ENCODE measurements around the gene APEH.

Gene APEH

DNA sequence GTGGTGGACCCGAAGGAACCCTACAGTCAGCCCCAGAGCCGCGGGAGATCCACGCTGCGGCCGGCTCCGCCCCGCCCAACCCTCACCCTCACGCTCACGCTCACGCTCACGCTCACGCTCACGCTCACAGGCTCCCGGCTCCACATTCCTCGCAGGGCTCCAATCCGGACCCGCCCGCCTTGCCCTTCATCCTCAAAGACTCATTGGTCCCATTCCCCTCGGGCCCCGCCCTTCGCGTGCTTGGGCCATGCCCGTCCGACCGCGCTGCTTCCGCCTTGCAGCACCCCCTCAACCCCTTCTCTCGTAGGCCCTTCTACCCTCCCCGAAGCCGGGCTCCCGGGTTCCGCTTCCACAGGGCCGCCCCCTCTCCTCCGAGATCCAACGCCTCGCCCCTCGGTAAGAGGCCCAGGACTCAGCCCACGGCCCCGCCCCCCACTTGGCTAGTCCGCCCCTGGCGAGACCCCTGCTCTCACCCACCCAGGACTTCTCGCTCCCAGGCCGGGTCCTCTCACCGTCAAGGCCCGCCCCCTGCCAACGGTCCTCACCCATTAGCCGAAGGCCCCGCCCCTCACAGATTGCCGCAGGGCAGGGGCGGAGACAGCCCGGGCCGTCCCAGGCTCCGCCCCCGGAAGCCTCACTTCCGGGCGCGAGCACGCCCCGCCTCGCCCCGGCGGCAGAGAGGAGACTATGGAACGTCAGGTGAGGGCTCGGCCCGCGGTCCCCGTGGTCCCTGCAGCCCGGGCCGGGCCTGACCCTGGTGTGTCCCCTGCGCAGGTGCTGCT, at the start of gene APEH:
TSS of gene APEH (plus strand) at position 637 of the 782 bp plus-strand sequence. CDS start at position 688, 51 bp downstream.
- DNase-seq (ENCODE audit: low spot score), result peak; percentile 99

DNA sequence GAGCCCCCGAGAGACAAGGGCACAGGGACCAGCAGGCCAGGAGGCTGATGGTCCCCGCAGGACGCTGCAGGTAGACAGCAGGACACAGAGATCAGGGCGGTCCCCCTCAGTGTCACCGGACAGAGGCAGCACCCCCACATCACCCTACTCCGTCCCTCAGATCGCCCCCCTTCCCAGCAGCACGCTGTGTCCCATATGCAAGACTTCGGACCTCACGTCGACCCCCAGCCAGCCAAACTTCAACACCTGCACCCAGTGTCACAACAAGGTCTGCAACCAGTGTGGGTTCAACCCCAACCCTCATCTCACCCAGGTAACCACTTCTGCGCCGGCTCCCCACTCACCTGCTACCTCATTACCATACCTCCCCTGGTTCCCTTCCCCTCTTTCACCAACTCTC, 49.1 kb upstream of the APEH start:
- DNase-seq (ENCODE audit: low spot score), result no peak

DNA sequence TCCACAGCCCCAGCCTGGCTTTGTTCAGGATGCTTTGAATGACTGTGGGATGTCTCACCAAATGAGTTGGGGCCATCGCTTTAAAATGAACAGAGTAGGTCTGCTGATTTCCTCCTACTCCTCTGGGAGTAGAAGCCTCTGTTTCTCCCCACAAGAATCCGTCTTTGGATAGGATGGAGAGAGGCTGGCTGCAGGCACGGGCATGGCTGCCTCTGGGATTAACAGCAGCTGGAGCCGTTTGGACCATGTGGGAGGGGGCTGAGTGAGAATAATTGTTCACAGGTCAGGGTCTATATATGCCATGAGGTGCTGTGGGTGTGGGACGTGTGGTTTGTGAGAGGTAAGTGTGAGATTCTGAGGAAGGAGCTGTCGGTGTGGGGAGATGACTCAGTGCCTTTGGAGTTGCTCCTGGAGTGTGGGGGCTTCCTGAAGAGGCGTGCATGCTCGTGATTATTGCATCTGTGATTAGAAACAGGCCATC, 48.0 kb upstream of the APEH start:
- peak; percentile 15 for DNase-seq (ENCODE audit: low spot score)

DNA sequence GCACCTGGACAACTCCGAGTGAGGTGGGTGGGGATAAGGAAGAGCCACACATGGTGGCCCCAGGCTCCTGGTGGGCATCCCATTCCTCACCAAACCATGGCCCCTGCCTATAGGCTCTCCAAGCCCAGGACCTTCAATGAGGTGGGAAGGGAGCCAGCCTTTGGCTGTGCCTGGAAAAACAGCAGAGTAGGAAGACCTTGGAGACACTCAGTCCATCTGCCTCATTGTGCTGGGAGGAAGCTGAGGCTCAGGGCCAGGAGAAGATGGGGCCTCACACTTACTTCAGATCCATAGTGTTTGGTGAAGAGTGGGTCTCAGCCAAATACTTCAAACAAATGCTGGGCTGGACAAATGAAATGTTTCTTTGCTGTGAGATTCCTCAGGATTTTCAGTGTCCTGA, 47.4 kb upstream of the APEH start:
- DNase-seq (ENCODE audit: low spot score), result no peak

DNA sequence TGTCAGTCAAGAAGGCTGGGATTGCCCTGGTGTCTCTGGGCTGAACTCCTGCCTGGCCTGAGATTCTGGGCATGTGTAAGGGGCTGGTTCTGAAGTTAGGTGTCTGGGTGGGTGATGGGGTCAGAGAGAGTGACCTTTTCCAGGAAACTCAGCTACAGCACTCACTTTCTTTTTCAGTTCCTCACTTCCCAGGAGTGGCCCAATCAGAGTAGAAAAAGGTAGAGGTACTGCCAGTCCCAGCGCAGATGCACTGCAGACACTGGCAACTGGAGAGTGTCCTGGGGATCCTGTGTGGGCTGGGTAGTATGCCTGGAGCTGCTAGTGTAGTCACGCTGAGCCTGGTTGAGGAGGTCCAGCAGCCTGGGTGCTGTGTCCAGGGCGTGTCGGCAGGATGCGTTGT, 46.5 kb upstream of the APEH start:
- DNase-seq (ENCODE audit: low spot score), result no peak

DNA sequence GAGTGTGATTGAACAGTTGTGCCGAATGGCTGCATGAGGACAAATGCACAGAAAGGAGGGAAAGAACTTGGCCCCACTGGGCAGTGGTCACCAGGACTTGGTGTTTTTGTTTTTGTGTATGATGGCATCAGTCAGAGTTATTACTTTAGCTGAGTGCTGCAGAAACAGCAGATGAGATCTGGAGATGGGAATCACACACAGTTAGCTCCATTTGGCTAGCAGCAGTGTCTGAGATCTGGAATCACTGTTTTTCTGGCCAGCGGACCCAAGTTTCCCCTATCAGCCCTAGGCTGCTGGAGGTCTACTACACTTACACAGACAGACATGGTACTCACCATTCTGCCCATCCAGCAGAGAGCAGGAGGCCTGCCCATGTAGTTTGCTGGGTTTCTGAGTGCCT, 45.9 kb upstream of the APEH start:
- no peak for DNase-seq (ENCODE audit: low spot score)

DNA sequence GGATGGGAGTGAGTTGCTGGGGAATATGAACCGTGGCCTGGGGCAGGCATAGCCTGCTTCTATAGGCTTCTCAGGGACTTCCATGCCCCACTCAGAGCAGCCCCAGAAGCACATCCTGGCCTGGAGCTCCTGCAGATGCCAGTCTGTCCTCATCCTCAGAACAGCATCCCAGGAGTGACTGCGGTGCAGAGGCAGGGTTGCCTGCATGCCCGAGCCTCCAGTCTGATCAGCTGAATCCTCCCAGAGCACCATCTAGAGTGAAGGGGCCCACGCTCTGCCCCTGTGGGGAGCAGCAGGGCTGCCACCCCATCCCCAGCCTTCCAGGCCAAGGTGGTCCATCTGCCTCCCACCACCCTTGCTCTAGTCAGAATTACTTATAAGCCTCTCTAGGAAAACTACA, 44.7 kb upstream of the APEH start:
- no peak for DNase-seq (ENCODE audit: low spot score)

DNA sequence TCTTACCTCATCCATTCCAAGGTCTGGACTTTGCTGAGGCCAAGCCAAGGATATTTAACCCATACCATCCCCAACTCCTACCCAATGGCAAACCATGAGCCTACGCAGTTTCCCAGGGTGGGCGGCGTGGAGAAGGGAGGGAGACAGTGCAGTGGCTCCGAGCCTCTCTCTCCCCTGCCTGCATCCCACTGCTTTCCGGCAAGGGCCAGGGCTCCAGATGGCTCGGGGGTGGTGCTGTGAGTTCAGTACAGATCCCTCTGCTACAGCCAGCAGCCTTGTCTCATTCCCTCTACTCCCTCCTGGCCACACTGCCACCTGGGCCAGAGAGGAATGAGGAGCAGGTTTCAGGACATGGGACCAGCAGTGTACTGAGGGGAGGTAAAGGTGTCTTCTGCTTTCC, 44.3 kb upstream of the APEH start:
- no peak for DNase-seq (ENCODE audit: low spot score)

DNA sequence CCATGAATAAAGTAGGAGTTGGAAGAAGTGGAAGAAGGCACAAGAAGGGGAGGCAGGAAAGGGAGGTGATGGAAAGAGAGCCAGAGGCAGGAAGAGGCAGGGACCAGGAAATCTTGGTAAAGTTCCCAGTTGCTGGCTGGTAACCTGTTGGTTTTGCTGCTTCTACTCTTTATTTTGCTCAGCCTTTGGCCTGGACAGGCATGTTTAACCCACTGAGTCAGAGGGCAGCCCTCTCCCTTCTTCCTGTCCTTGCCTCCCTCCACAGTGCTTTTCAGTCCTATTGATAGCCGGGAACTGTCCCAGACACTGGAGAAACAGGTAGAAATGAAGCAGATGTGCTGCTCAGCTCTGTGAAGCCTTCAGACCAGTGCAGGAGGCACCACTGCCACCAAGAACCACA, 43.4 kb upstream of the APEH start:
- no peak for DNase-seq (ENCODE audit: low spot score)

DNA sequence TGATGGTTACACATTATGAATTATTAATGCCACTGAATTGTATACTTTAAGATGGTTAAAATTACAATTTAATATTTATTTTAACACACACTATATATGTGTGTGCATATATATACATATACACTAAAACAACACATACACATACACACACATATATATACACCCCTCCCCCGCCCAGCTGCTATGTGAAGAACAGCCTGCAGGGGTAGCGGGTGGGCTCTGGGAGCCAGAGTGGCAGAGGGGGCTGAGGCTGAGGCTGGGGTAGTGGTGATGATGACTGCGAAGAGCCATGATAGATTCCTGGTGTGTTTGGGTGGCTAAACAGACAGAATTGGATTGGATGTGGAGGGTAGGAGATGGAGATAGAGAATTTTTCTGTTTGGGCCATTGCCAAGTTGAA, 39.4 kb upstream of the APEH start:
- DNase-seq (ENCODE audit: low spot score), result no peak

DNA sequence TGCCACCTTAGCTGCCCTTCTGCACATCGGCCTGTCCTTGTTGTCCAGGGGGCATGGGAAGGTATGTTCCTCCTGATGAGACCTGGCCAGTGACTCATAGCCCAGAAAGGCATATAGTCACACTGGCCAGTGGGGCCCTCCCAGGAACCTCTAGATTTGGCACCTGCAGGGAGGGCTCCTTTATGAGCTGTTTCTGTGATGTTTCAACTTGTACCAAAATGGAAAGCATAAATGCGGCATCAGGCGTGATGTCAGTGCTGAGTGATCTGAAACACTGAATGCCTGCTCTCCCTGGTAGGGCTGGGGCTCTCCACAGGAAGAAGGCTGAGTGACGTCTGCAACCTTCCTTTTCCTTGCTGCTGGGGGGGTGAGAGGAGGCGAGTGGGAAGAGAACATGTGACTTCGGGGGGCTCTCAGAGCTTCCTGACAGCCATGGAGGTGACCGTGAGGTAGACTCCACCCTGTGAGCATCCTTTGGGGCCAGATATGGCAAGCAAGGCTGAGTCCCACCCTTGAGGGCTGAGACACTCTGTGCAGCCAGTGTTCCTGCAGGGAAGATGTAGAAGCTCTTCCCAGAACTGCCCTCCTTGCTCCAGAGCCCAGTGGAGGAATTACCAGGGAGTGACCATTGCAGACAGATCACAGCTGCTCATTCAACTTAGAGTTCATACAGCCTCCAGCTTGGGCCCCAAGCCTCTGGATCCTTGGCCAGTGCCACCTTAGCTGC, 37.1 kb upstream of the APEH start:
- peak; percentile 11 for DNase-seq (ENCODE audit: low spot score)

DNA sequence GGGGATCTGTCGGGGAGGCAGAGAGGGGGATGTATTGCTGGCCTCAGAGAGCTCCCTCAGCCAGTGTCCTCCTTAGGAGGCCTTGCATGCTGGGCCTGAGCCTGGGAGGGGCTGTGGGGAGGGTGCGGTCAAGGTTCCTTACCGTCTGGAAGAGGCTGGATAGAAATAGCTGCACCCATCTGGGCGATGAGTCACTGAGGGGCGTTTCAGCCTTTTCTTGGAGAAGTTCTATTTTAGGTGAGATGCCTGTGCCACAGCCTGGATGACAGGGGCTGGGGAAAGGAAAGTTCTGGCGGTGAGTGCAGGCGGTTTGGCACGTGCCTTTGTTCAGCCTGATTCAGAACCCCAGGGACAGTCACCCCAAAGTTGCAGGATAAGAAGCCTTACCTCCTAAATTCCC, 35.7 kb upstream of the APEH start:
- DNase-seq (ENCODE audit: low spot score), result no peak

DNA sequence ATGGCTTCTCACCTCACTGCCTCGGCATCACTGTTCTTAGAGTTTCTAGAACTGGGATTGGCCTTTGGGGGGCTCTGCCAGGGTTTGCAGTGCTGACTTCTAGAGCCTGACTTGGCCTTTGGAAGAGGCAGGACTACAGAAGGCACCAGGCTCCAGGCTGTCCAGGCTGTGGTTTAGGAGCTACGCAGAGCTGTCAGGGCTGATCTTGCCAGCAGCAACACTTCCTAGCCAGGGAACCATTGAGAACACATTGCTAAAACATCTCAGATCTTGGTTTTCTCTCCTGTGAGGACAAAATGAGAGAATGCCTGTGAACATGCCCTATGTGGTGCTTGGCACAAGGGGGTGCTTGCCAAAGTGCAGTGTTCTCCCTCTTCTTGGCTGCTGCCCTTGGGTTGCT, 34.6 kb upstream of the APEH start:
- no peak for DNase-seq (ENCODE audit: low spot score)

DNA sequence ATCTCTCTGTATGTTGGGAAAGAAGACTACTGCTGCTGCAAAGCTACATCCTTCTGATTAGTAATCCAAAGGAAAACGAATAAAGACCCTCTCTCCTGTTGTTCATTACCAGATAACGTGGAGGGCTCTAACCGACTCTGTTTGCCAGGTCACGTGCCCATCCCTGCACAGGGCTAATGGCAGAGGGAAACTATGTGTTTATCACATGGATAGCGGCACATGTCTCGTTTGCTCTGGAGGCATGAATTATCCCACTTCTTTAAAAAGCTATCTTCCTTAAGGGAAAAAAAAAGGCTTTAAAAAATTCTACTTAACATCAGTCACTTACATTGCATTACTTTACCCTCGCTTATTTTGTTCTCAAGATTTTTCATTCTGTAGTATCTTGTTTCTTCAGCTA, 32.9 kb upstream of the APEH start:
- DNase-seq (ENCODE audit: low spot score), result no peak

DNA sequence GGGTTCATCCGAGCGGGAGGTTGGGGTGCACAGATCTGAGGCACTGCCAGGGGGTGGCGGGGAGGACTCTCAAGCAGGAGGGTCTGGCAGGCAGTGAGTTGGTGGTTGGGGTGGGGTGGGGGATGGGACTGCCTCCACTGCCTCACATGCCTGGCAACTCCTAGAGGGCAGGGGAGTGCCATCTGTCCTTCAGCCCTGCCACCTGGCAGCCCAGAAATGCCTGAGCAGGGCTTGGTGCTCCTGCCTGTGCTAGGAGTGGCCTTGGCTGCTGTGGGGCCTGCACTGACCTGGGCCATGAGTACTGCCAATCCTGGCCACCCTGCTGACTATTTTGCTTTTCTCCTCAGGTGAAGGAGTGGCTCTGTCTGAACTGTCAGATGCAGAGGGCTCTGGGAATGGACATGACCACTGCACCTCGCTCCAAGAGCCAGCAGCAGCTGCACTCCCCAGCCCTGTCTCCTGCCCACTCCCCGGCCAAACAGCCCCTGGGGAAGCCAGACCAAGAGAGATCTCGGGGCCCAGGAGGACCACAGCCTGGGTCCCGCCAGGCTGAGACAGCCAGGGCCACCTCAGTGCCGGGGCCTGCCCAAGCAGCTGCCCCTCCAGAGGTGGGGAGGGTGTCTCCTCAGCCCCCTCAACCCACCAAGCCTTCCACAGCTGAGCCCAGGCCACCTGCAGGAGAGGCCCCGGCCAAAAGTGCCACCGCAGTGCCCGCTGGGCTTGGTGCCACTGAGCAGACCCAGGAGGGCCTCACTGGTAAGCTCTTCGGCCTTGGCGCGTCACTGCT, 32.0 kb upstream of the APEH start:
- no peak for DNase-seq (ENCODE audit: low spot score)

DNA sequence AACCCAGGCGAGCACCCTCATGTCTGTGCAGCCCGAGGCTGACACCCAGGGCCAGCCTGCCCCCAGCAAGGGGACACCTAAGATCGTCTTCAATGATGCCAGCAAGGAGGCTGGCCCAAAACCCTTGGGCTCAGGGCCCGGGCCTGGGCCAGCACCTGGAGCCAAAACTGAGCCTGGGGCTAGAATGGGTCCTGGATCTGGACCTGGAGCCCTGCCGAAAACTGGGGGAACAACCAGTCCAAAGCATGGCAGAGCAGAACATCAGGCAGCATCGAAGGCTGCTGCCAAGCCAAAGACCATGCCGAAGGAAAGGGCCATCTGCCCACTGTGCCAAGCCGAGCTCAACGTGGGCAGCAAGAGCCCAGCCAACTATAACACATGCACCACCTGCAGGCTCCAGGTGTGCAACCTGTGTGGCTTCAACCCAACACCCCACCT, 31.4 kb upstream of the APEH start:
- DNase-seq (ENCODE audit: low spot score), result no peak

DNA sequence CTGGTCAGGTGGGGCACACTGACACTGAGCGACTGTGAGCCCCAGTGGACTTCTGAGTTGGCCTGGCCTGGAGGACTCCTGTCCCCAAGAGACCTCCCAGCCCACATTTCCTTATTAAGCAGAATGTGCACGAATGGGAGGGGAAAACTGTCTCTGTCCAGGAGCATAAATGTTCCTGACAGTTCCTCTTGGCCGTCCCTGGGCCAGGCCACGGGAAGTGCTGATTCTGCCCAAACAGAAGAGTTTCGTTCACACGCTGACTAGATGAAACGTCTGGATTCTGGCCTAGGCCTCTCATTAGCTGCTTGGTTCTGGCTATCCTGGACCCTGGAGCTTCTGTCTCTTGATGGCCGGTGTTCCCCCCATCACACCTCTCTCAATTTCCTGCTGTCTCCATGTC, 29.5 kb upstream of the APEH start:
- DNase-seq (ENCODE audit: low spot score), result no peak

DNA sequence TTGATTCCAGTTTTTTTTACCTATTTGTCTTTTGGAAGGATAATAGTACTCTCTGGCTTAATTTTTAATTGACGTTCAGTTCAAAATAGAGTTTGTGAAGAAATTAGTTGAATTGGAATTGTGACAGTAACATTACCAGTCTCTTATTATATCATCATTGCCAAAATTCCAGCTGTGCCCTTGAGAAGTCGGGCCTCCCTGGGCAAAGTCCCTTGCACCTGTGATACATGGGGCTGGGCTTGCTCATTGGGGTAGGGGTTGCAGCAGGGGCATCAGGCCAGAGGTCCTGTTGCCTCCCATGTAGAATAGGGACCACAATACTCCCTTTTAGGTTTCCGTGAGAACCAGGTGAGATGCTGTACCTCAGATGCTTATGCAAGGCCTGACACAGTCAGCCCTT, 27.9 kb upstream of the APEH start:
- no peak for DNase-seq (ENCODE audit: low spot score)

DNA sequence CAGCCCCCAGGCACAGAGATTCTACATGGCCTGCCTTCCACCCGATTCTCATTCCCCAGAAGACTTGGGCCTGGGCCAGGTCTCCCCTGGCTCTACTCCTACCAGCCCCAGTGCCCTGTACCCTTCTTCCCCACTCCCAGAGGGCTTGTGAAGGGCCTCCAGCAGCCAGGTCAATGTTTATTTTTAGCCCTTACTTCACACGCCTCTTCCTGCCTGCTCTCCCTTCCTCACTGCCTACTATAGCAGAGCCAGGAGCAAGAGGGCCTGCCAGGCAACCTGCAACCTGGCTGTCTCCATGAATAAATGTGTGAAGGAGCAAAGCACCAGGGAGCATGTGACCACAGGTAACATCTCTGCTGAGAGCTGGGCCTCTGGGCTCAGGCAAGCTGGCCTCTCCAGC, 26.4 kb upstream of the APEH start:
- DNase-seq (ENCODE audit: low spot score), result no peak

DNA sequence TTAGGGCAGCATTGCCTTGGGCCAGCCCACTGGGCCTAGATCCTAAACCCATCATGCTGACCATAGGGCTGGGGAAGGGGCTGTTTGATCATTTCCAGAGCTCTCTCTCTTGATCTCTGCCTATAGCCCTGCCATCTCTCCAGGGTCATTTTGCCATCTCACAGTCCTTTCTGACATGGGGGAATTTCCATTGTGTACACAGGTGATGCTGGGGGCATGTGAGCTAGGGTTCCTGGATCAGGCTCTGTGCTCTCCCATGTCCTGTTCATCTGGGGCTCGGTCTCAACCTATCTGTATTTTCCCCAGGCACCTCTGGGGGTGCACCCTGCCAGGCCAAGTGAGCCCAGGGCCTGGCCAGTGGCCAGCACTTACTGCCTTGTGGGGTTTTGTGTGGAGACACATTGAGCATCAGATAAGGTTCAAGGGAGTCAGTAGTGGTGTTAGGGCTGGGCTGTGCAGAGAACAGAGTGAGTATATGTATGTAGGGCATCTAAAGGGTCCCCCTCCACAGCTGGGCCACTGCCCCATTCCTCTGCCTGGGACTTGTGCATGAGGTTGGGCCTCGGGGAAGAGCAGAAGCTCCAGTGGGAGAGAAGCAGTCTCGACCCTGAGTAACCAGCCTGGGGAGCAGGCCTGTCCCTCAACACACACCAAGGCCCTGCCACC, 25.7 kb upstream of the APEH start:
- no peak for DNase-seq (ENCODE audit: low spot score)

DNA sequence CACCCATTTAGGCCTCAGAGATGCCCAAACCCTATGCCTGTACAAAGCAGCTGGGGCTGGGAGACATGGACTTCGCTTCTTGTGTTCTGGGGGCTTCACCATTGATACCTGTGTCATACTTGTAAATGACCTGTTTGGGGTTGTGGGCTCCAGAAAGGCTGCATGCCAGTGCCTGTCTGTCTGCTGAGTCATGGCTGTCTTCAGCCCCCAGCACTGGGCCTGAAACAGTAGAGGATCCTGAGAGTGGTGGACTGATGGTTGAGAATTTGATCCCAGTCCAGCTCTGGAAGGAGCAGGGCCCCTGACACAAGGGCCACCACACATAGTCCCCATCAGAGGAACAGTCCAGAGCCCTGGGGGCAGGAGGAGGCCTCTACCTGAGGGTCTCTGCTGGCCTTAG, 24.6 kb upstream of the APEH start:
- DNase-seq (ENCODE audit: low spot score), result no peak

DNA sequence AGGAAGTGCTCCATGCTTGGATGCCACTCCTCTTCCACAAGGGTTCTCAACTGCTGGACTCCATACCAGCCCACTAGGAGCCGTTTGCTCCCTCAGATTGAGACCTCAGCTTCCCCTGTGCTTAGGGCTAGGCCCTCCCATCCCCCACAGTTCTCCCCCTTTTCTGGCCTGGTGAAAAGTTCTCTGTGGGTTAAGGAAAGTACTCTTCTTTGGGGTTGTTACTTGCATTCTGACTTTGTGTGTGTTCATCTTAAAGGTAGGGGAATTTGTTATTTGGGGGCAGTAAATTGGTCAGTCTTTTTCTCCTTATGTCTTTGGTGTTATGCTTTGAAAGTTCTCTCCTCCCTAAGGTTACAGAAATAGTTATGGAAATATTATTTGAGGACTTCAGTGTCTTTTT, 24.0 kb upstream of the APEH start:
- no peak for DNase-seq (ENCODE audit: low spot score)
